SK-N-SH treated with all-trans-retinoic acid at 6 μM for 48 hours (cell line): Measurements from ENCODE around the gene UBXN1.
A peak's percentile ranks its signal among the peaks of the same experiment; 100 is the strongest.

ENCODE experiments used
- ATAC-seq: fragments of 200-7000 bp; cut with Tn5 transposase; 3 replicates; pipeline ENCODE4 v1.9.1; 2020; ENCODE audit warnings: mild to moderate bottlenecking, moderate library complexity
- ARNTL ChIP-seq: fragments of 450-650 bp; formaldehyde crosslinking; IDR thresholded peaks from 2 replicates; pipeline ENCODE4 v1.5.0; 2020; ENCODE audit warnings: low read depth, mild to moderate bottlenecking, moderate library complexity, borderline replicate concordance
- BACH2 ChIP-seq: fragments of 250-450 bp; sonication (Bioruptor Pico); IDR thresholded peaks from 2 replicates; pipeline ENCODE4 v1.9.0; 2021; ENCODE audit warnings: mild to moderate bottlenecking, borderline replicate concordance
- CREB5 ChIP-seq: fragments of 250-450 bp; sonication (Bioruptor Pico); IDR thresholded peaks from 2 replicates; pipeline ENCODE4 v1.5.1; 2020; ENCODE audit warnings: low read depth, mild to moderate bottlenecking, moderate library complexity
- CSDC2 ChIP-seq: fragments of 250-450 bp; sonication (Bioruptor Pico); IDR thresholded peaks from 2 replicates; pipeline ENCODE4 v1.5.0; 2020; ENCODE audit warnings: mild to moderate bottlenecking, moderate library complexity
- CSRNP3 ChIP-seq: fragments of 250-450 bp; sonication (Bioruptor Pico); IDR thresholded peaks from 2 replicates; pipeline ENCODE4 v1.5.1; 2021; ENCODE audit warnings: mild to moderate bottlenecking, moderate library complexity
- ESRRG ChIP-seq: fragments of 250-450 bp; sonication (Bioruptor Pico); IDR thresholded peaks from 2 replicates; pipeline ENCODE4 v1.6.1; 2021; ENCODE audit warnings: mild to moderate bottlenecking
- GLIS3 ChIP-seq: fragments of 250-450 bp; sonication (Bioruptor Pico); IDR thresholded peaks from 2 replicates; pipeline ENCODE4 v1.5.0; 2020; ENCODE audit warnings: mild to moderate bottlenecking, moderate library complexity
- OSR1 ChIP-seq: fragments of 250-450 bp; sonication (Bioruptor Pico); IDR thresholded peaks from 2 replicates; pipeline ENCODE4 v1.8.0; 2022; ENCODE audit warnings: moderate library complexity, mild to moderate bottlenecking, inconsistent platforms
- PATZ1 ChIP-seq: fragments of 250-450 bp; sonication (Bioruptor Pico); IDR thresholded peaks from 2 replicates; pipeline ENCODE4 v1.8.0; 2020; ENCODE audit warnings: mild to moderate bottlenecking, moderate library complexity, borderline replicate concordance
- POU6F1 ChIP-seq: fragments of 250-450 bp; sonication (Bioruptor Pico); IDR thresholded peaks from 2 replicates; pipeline ENCODE4 v1.8.0; 2021; ENCODE audit warnings: low read depth, mild to moderate bottlenecking, moderate library complexity, borderline replicate concordance
- PPARA ChIP-seq: fragments of 250-450 bp; sonication (Bioruptor Pico); IDR thresholded peaks from 2 replicates; pipeline ENCODE4 v1.5.0; 2020; ENCODE audit warnings: mild to moderate bottlenecking, borderline replicate concordance
- RARB ChIP-seq: fragments of 250-450 bp; sonication (Bioruptor Pico); IDR thresholded peaks from 2 replicates; pipeline ENCODE4 v1.8.0; 2021; ENCODE audit warnings: mild to moderate bottlenecking, moderate library complexity
- SNAI2 ChIP-seq: fragments of 250-450 bp; sonication (Bioruptor Pico); IDR thresholded peaks from 2 replicates; pipeline ENCODE4 v1.5.0; 2020; ENCODE audit warnings: mild to moderate bottlenecking, moderate library complexity
- TCF4 ChIP-seq: fragments of 250-450 bp; sonication (Bioruptor Pico); IDR thresholded peaks from 2 replicates; pipeline ENCODE4 v1.8.0; 2021; ENCODE audit warnings: mild to moderate bottlenecking, moderate library complexity, borderline replicate concordance
- TOX ChIP-seq: fragments of 250-450 bp; sonication (Bioruptor Pico); IDR thresholded peaks from 2 replicates; pipeline ENCODE4 v1.8.0; 2021; ENCODE audit warnings: mild to moderate bottlenecking, moderate library complexity, borderline replicate concordance
- ZC3H10 ChIP-seq: fragments of 250-450 bp; sonication (Bioruptor Pico); IDR thresholded peaks from 2 replicates; pipeline ENCODE4 v1.5.1; 2021; ENCODE audit warnings: mild to moderate bottlenecking, moderate library complexity
- ZFP3 ChIP-seq: fragments of 250-450 bp; sonication (Bioruptor Pico); IDR thresholded peaks from 2 replicates; pipeline ENCODE4 v1.5.0; 2020; ENCODE audit warnings: mild to moderate bottlenecking, moderate library complexity
- ZFP30 ChIP-seq: fragments of 450-650 bp; formaldehyde crosslinking; IDR thresholded peaks from 2 replicates; pipeline ENCODE4 v1.5.0; 2022; ENCODE audit warnings: mild to moderate bottlenecking, moderate library complexity
- ZNF565 ChIP-seq: fragments of 450-650 bp; formaldehyde crosslinking; conservative IDR thresholded peaks from 2 replicates; pipeline ENCODE4 v1.5.0; 2020; ENCODE audit warnings: low read depth, mild to moderate bottlenecking, moderate library complexity
- ZNF70 ChIP-seq: fragments of 450-650 bp; formaldehyde crosslinking; IDR thresholded peaks from 2 replicates; pipeline ENCODE4 v1.5.0; 2020; ENCODE audit warnings: mild to moderate bottlenecking, moderate library complexity
- ZNF8 ChIP-seq: fragments of 450-650 bp; formaldehyde crosslinking; IDR thresholded peaks from 2 replicates; pipeline ENCODE4 v1.5.0; 2020; ENCODE audit warnings: mild to moderate bottlenecking, moderate library complexity

Gene UBXN1

GRCh38 chr11:62727872-62728170 lies 48.9 kb upstream of the UBXN1 start (continued):
- TF ChIP-seq CSRNP3 (CRISPR knock-in tag) (no peak), TCF4 (CRISPR knock-in tag) (no peak), OSR1 (CRISPR knock-in tag) (no peak), RARB (CRISPR knock-in tag) (no peak), CSDC2 (no peak), ZFP30 (CRISPR knock-in tag) (no peak)

GRCh38 chr11:62727165-62727871 lies 48.4 kb upstream of the UBXN1 start, which contains the start of gene HNRNPUL2:
Gene HNRNPUL2, minus strand, starts transcription at chr11:62727457. Its CDS starts 301 bp downstream, at chr11:62727156.
- peak; percentile 86 for ATAC-seq
- TF ChIP-seq BACH2 (CRISPR knock-in tag) (no peak), PATZ1 (CRISPR knock-in tag) (no peak), CREB5 (CRISPR knock-in tag) (no peak), SNAI2 (CRISPR knock-in tag) (no peak), ZFP3 (CRISPR knock-in tag) (no peak), OSR1 (CRISPR knock-in tag) (no peak), CSRNP3 (CRISPR knock-in tag) (no peak), ZFP30 (CRISPR knock-in tag) (no peak), PPARA (CRISPR knock-in tag) (no peak), GLIS3 (CRISPR knock-in tag) (no peak), ZC3H10 (no peak), ARNTL (no peak), TOX (CRISPR knock-in tag) (no peak), ESRRG (CRISPR knock-in tag) (no peak), POU6F1 (CRISPR knock-in tag) (no peak), RARB (CRISPR knock-in tag) (no peak)

- no peak for ATAC-seq
- TF ChIP-seq GLIS3 (CRISPR knock-in tag) = no peak
- TF ChIP-seq PPARA (CRISPR knock-in tag) = no peak
- TF ChIP-seq SNAI2 (CRISPR knock-in tag) = no peak
- no peak for TF ChIP-seq POU6F1 (CRISPR knock-in tag)
- no peak for TF ChIP-seq BACH2 (CRISPR knock-in tag)
- TF ChIP-seq CSDC2 = no peak
- no peak for TF ChIP-seq CREB5 (CRISPR knock-in tag)
- no peak for TF ChIP-seq TCF4 (CRISPR knock-in tag)
- no peak for TF ChIP-seq ZNF565 (CRISPR knock-in tag)
- no peak for TF ChIP-seq RARB (CRISPR knock-in tag)
- TF ChIP-seq ZNF8 (CRISPR knock-in tag) = no peak
- no peak for TF ChIP-seq ZFP3 (CRISPR knock-in tag)
- no peak for TF ChIP-seq ZNF70 (CRISPR knock-in tag)
- no peak for TF ChIP-seq PATZ1 (CRISPR knock-in tag)
These were observed 48.0 kb upstream of the UBXN1 start for GRCh38 chr11:62726915-62727164.
